ENCODE data around the gene TMEM198. TPM values are rescaled to one million over a fixed set of nuclear protein-coding genes. Genes with fewer than 3 reads are reported as not detected.

The TMEM198 gene
- total and polyA plus RNA-seq, 9 of the 15 experiments (the other 6 are each of a cell fraction or from before 2014, with no cell fraction given), result 0.03 to 3.8 (median 1.0) TPM

- TF ChIP-seq MBD1 (CRISPR knock-in tag; IDR thresholded peaks at IDR 0.05) (no peak), ZNF23 (CRISPR knock-in tag; IDR thresholded peaks at IDR 0.05) (no peak), ZNF75A (CRISPR knock-in tag; IDR thresholded peaks at IDR 0.05) (no peak), PRPF4 (IDR thresholded peaks at IDR 0.05; ENCODE audit: insufficient read depth, low read depth, low read length, poor library complexity, severe bottlenecking) (no peak), SNRNP70 (optimal IDR thresholded peaks at IDR 0.05; ENCODE audit: low read depth, low read length) (no peak), JUND (IDR thresholded peaks at IDR 0.05; ENCODE audit: borderline replicate concordance, low read depth, low read length) (no peak), JUND (tag; IDR thresholded peaks at IDR 0.05; ENCODE audit: borderline replicate concordance, low read depth, low read length) (peak; percentile 12; the same call in 2 of the 3 replicates), EZH2 (IDR thresholded peaks at IDR 0.05; ENCODE audit: borderline replicate concordance, low read depth, low read length) (no peak), KLF6 (CRISPR knock-in tag; IDR thresholded peaks at IDR 0.05; ENCODE audit: borderline replicate concordance) (no peak), CREM (IDR thresholded peaks at IDR 0.05; ENCODE audit: low read depth) (peak; percentile 83), ZNF766 (CRISPR knock-in tag; conservative IDR thresholded peaks at IDR 0.05) (peak; percentile 50; the same call in 1 of the 2 replicates), TAF7 (tag; IDR thresholded peaks at IDR 0.05) (no peak; the same call in 1 of the 2 replicates), NR4A1 (CRISPR knock-in tag; IDR thresholded peaks at IDR 0.05) (no peak), NR4A1 (tag; IDR thresholded peaks at IDR 0.05) (no peak), HIVEP1 (CRISPR knock-in tag; IDR thresholded peaks at IDR 0.05) (no peak), ZNF830 (CRISPR knock-in tag; IDR thresholded peaks at IDR 0.05) (no peak), POLR2A (conservative IDR thresholded peaks at IDR 0.05) (peak; percentile 90), JUNB (CRISPR knock-in tag; conservative IDR thresholded peaks at IDR 0.05) (no peak), KDM2B (CRISPR knock-in tag; IDR thresholded peaks at IDR 0.05) (0 out of 2 replicates have a peak, but pooled peaks have one; percentile 30)
- TF ChIP-seq, protein P1, sequence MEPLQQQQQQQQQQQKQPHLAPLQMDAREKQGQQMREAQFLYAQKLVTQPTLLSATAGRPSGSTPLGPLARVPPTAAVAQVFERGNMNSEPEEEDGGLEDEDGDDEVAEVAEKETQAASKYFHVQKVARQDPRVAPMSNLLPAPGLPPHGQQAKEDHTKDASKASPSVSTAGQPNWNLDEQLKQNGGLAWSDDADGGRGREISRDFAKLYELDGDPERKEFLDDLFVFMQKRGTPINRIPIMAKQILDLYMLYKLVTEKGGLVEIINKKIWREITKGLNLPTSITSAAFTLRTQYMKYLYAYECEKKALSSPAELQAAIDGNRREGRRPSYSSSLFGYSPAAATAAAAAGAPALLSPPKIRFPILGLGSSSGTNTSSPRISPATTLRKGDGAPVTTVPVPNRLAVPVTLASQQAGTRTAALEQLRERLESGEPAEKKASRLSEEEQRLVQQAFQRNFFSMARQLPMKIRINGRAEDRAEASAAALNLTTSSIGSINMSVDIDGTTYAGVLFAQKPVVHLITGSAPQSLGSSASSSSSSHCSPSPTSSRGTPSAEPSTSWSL (CRISPR knock-in tag; IDR thresholded peaks at IDR 0.05; ENCODE audit: borderline replicate concordance), result no peak
- TF ChIP-seq, protein P2, sequence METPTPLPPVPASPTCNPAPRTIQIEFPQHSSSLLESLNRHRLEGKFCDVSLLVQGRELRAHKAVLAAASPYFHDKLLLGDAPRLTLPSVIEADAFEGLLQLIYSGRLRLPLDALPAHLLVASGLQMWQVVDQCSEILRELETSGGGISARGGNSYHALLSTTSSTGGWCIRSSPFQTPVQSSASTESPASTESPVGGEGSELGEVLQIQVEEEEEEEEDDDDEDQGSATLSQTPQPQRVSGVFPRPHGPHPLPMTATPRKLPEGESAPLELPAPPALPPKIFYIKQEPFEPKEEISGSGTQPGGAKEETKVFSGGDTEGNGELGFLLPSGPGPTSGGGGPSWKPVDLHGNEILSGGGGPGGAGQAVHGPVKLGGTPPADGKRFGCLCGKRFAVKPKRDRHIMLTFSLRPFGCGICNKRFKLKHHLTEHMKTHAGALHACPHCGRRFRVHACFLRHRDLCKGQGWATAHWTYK (CRISPR knock-in tag; IDR thresholded peaks at IDR 0.05), result no peak
- TF ChIP-seq, protein P3, sequence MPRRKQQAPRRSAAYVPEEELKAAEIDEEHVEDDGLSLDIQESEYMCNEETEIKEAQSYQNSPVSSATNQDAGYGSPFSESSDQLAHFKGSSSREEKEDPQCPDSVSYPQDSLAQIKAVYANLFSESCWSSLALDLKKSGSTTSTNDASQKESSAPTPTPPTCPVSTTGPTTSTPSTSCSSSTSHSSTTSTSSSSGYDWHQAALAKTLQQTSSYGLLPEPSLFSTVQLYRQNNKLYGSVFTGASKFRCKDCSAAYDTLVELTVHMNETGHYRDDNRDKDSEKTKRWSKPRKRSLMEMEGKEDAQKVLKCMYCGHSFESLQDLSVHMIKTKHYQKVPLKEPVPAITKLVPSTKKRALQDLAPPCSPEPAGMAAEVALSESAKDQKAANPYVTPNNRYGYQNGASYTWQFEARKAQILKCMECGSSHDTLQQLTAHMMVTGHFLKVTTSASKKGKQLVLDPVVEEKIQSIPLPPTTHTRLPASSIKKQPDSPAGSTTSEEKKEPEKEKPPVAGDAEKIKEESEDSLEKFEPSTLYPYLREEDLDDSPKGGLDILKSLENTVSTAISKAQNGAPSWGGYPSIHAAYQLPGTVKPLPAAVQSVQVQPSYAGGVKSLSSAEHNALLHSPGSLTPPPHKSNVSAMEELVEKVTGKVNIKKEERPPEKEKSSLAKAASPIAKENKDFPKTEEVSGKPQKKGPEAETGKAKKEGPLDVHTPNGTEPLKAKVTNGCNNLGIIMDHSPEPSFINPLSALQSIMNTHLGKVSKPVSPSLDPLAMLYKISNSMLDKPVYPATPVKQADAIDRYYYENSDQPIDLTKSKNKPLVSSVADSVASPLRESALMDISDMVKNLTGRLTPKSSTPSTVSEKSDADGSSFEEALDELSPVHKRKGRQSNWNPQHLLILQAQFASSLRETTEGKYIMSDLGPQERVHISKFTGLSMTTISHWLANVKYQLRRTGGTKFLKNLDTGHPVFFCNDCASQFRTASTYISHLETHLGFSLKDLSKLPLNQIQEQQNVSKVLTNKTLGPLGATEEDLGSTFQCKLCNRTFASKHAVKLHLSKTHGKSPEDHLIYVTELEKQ (CRISPR knock-in tag; IDR thresholded peaks at IDR 0.05), result no peak
Observed at GRCh38 chr2:219597552-219598307, 53.9 kb downstream of the TMEM198 start, which contains the start of gene STK11IP (continued).

Measured in K562 (cell line).